ENCODE data around the gene TFPI.

DNA sequence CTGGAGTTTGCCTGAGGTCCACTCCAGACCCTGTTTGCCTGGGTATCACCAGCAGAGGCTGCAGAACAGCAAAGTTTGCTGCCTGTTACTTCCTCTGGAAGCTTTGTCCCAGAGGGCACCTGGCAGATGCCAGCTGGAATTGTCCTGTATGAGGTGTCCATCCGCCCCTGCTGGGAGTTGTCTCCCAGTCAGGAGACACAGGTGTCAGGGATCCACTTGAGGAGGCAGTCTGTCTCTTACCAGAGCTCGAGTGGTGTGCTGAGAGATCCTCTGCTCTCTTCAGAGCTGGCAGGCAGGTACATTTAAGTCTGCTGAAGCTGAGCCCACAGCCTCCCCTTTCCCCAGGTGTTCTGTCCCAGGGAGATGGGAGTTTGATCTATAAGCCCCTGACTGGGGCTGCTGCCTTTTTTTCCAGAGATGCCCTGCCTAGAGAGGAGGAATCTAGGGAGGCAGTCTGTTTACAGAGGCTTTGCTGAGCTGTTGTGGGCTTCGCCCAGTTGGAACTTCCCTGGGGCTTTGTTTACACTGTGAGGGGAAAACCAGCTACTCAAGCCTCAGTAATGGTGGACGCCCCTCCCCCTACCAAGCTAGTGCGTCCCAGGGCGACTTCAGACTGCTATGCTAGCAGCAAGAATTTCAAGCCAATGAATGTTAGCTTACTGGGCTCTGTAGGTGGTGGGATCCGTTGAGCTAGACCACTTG lies 34.7 kb downstream of the TFPI start:
- no peak for TF ChIP-seq TAF1 (IDR thresholded peaks at IDR 0.05; ENCODE audit: low read depth)
- TF ChIP-seq YY1 (IDR thresholded peaks at IDR 0.05; ENCODE audit: low read depth) = no peak
- TF ChIP-seq FOXM1 (IDR thresholded peaks at IDR 0.05; ENCODE audit: borderline replicate concordance, low read depth) = no peak
- TF ChIP-seq CREB1 (IDR thresholded peaks at IDR 0.05; ENCODE audit: low read depth) = no peak
- no peak for TF ChIP-seq TEAD4 (IDR thresholded peaks at IDR 0.05)
- no peak for TF ChIP-seq EP300 (IDR thresholded peaks at IDR 0.05; ENCODE audit: borderline replicate concordance)
